ENCODE data around the gene KLHL1.

The KLHL1 gene

GRCh38 chr13:69683921-69684686 is 424.1 kb downstream of the KLHL1 start:
- TF ChIP-seq CTCF (IDR thresholded peaks at IDR 0.05; ENCODE audit: low read depth, low read length, missing control alignments) = no peak
- H3K4me3 ChIP-seq (replicated peaks; ENCODE audit: low read depth, low read length) = no peak overlapping the region
- no peak for DNase-seq (ENCODE audit: extremely low read depth, low read depth)

GRCh38 chr13:69681722-69682121 is 426.5 kb downstream of the KLHL1 start:
- TF ChIP-seq CTCF (IDR thresholded peaks at IDR 0.05; ENCODE audit: low read depth, low read length, missing control alignments) = no peak
- no peak for DNase-seq (ENCODE audit: extremely low read depth, low read depth)
- no peak overlapping the region for H3K4me3 ChIP-seq (replicated peaks; ENCODE audit: low read depth, low read length)

- H3K4me3 ChIP-seq (replicated peaks; ENCODE audit: low read depth, low read length) = no peak overlapping the region
- no peak for DNase-seq (ENCODE audit: extremely low read depth, low read depth)
- TF ChIP-seq CTCF (IDR thresholded peaks at IDR 0.05; ENCODE audit: low read depth, low read length, missing control alignments) = no peak
Measured at GRCh38 chr13:69677343-69677742, 430.9 kb downstream of the KLHL1 start.

- no peak for DNase-seq (ENCODE audit: extremely low read depth, low read depth)
- no peak overlapping the region for H3K4me3 ChIP-seq (replicated peaks; ENCODE audit: low read depth, low read length)
- TF ChIP-seq CTCF (IDR thresholded peaks at IDR 0.05; ENCODE audit: low read depth, low read length, missing control alignments) = no peak
Measured at GRCh38 chr13:69676286-69676685, 432.0 kb downstream of the KLHL1 start.

DNA sequence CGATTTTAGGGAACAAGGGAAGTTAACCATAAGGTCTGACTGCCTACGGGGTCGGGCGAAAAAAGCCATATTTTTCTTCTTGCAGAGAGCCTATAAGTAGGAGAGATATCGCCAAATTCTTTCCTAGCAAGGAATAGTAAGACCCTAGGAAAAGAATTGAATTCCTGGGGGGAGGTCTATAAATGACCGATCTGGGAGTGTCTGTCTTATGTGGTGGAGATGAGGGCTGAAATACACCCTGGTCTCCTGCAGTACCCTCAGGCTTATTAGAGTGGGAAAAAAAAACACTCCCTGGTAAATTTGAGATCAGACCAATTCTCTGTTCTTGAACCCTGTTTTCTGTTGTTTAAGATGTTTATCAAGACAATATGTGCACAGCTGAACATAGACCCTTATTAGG is 448.1 kb downstream of the KLHL1 start:
- TF ChIP-seq CTCF (IDR thresholded peaks at IDR 0.05; ENCODE audit: low read depth, low read length, missing control alignments) = no peak
- no peak overlapping the region for H3K4me3 ChIP-seq (replicated peaks; ENCODE audit: low read depth, low read length)
- DNase-seq (ENCODE audit: extremely low read depth, low read depth) = no peak

GRCh38 chr13:69657676-69658075 is 450.6 kb downstream of the KLHL1 start:
- DNase-seq (ENCODE audit: extremely low read depth, low read depth) = no peak
- no peak for TF ChIP-seq CTCF (IDR thresholded peaks at IDR 0.05; ENCODE audit: low read depth, low read length, missing control alignments)
- no peak overlapping the region for H3K4me3 ChIP-seq (replicated peaks; ENCODE audit: low read depth, low read length)

DNA sequence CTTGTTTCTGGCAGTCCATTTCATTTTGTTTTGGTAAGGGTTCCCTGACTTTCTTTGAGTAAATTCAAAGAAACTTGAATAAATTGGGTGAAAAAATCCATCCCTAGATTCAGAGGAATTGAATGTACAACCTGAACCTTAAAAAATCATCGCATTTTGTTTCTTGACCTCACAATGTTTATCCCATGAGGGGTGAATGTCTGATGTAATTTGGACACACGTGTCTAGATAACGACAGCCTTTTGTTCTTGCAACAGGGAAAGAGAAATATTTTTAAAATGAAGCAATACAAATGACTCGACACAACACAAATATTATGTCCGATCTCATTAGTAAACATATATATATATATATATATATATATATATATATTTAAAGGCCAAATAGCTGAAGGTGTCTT is 453.9 kb downstream of the KLHL1 start:
- DNase-seq (ENCODE audit: extremely low read depth, low read depth) = no peak
- no peak overlapping the region for H3K4me3 ChIP-seq (replicated peaks; ENCODE audit: low read depth, low read length)
- TF ChIP-seq CTCF (IDR thresholded peaks at IDR 0.05; ENCODE audit: low read depth, low read length, missing control alignments) = no peak

Data from HFF-Myc (cell line).